GM20431 (cell line): ENCODE measurements around the gene HECTD4.
"Not testable (repeated sequence)": the region's sequence is repeated elsewhere in the genome, so short reads cannot be mapped to it uniquely, and the experiment has no call there.

Experiments
- in situ Hi-C: fragments of 300-500 bp; cut with MseI, MboI; formaldehyde crosslinking; loops from one replicate; pipeline ENCODE4 v1.15.0; 2020; ENCODE audit warnings: low sequenced_read_pairs; ENCODE audit not compliant: unreplicated experiment

Gene HECTD4

GRCh38 chr12:112226768-112227167 lies 155.5 kb downstream of the HECTD4 start:
- in situ Hi-C loops: no loop called here

GRCh38 chr12:112220628-112221027 lies 161.6 kb downstream of the HECTD4 start:
- in situ Hi-C loops: not testable (repeated sequence)

DNA sequence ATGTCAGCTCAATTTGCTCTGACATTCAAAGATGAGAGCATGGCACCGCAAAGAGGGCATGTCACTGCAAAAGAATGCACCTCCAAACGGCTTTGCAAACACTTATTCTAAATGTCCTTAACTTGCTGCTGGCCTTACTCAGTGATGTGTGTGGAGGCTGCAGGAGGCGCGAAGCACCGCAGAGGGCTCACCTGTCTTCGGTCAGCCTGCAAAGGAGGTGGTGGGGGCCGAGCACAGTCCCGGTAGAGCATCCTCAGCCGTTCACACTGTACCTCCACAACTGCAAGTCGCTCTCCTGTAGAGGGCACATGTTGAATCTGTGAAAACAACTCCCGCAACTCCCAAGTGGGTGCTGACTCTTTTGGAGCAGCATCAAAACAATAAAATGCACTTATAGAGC lies 163.0 kb downstream of the HECTD4 start:
- in situ Hi-C loops: no loop called here

DNA sequence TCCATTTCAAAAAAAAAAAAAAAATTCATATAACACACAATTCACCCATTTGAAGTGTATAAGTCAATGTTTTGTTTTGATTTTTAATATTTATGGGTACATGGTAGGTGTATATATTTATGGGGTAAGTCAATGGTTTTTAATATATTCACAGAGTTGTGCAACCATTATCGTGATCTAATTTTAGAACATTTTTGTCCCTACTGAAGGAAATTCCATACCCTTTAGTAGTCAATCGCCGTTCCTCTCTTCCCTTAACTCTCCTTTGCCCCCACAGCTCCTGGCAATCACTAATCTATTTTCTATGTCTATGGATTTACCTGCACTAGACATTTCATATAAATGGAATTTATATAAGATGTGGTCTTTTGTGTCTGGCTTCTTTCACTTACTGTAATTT lies 164.1 kb downstream of the HECTD4 start:
- in situ Hi-C loops: no loop called here

GRCh38 chr12:112217647-112218046 lies 164.6 kb downstream of the HECTD4 start:
- in situ Hi-C loops: no loop called here

DNA sequence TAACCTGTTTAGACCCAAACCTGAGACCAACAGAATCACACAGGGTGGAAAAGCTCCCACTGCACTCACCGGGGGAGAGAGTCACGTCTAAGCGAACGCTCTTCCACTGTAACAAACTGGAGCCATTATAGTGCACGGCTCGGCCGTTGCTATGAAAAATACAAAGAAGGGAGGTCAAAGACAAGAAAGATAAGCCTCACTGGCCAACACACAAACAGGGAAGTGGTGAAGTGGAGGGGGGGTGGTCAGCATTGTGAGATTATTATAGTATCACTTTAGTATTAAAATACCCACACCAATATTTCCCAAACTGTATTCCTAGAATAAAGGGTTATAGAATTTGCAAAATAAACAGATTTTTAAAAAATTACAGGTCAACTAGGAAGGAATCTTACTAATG lies 166.0 kb downstream of the HECTD4 start:
- in situ Hi-C loops: no loop called here

GRCh38 chr12:112214064-112214463 lies 168.2 kb downstream of the HECTD4 start:
- in situ Hi-C loops: no loop called here

- in situ Hi-C loops: no loop called here
Measured at GRCh38 chr12:112208301-112208910, 173.8 kb downstream of the HECTD4 start.

- in situ Hi-C loops: no loop called here
Measured at GRCh38 chr12:112207397-112207924, 174.8 kb downstream of the HECTD4 start.

DNA sequence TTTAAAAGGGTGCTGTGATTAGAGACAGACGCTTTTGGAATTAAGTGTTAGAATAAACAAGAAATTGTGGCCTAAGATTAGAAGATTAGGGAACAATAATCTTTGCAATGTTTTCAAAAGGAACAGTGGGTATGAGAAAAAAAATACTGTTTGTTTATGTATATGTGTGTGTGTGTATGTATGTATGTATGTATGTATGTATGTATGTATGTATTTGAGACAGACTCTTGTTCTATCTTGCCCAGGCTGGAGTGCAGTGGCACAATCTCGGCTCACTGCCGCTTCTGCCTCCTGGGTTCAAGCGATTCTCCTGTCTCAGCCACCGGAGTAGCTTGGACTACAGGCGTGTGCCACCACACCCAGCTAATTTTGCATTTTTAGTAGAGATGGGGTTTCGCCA lies 175.3 kb downstream of the HECTD4 start:
- in situ Hi-C loops: no loop called here

- in situ Hi-C loops: loop anchor here (25.0 kb wide), 1 partner anchor 188 kb away; the partner anchor contains the start of gene HECTD4
Measured at GRCh38 chr12:112199136-112199535, 183.1 kb downstream of the HECTD4 start.

- in situ Hi-C loops: loop anchor here (25.0 kb wide), 1 partner anchor 189 kb away; the partner anchor contains the start of gene HECTD4
Measured at GRCh38 chr12:112198120-112198733, 184.0 kb downstream of the HECTD4 start.

DNA sequence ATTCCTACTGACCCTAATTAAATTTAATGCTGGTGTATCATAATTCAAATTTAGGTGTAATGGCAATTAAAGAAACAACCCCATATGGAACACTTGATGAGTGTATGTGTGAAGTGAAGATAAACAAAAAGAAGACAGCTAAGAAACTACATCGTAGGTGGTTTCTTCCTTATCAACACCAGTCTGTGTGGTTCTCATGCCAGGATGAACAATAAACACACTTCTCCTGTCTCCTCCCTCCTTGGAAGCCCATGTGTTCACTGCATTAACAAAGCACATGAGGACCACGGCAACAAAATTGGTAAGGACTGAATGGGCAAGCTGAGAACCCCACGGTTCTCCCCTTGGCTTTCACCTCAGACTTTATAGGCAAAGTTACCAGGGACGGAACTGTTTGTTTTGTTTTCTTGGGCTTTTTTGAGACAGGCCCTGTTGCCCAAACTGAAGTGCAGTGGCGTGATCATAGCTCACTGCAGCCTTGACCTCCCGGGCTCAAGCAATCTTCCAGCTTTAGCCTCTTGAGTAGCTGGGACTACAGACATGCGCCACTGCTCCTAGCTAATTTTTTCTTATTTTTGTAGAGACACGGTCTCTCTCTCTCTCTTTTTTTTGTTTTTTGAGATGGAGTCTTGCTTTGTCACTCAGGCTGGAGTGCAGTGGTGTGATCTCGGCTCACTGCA lies 185.9 kb downstream of the HECTD4 start:
- in situ Hi-C loops: loop anchor here (25.0 kb wide), 1 partner anchor 191 kb away; the partner anchor contains the start of gene HECTD4

DNA sequence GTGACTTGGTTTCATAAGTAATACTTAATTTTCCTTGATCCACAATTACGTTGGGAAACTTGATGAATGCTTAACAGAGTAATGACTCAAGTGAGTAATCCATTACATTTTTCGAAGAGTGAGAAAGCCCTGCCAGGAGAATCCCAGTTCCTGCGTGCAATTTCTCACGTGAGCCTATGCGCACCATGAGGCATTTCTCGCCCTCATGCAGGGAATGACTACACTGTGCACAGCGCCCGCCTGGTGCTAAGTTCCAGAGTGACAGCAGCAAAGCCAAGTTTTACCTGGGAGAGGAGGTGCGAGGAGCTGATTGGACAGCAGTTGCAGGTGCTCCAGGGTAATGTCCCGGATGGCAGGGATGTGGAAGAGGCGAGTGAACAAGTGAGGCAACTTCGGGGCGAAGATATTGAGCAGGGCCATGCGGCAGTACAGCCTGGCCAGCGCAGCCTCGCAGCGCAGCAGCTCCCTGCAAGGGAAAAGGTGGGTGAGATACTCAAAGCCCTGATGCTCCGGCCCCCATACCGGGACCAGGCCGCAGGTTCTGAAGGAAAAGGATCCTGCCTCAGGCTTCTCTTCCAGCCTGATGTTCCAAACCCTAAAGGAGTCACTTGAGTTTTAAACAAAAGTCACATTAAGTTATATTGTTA lies 187.5 kb downstream of the HECTD4 start:
- in situ Hi-C loops: loop anchor here (25.0 kb wide), 1 partner anchor 193 kb away; the partner anchor contains the start of gene HECTD4

DNA sequence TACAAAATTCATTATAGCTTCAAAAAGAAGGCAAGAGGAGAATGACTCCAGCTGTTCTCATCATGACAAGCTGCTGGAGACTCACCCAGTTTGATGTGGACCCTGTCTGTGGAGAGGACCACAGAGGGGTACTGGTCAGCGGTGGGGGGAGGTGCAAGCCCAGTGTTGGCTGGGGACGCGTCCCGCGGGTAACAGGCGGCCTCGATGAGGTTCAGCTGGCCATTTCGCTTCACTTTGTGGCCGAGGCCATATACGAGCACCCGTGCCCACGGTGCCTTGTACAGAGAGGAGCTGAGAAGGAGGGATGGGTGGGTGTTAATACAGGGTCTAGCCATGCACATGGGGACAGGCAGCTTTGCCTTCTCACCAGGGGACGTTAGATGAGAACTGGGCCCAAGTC lies 189.8 kb downstream of the HECTD4 start:
- in situ Hi-C loops: loop anchor here (25.0 kb wide), 1 partner anchor 195 kb away; the partner anchor contains the start of gene HECTD4

GRCh38 chr12:112191840-112192321 lies 190.3 kb downstream of the HECTD4 start:
- in situ Hi-C loops: loop anchor here (25.0 kb wide), 1 partner anchor 195 kb away; the partner anchor contains the start of gene HECTD4

- in situ Hi-C loops: loop anchor here (25.0 kb wide), 1 partner anchor 196 kb away; the partner anchor contains the start of gene HECTD4
Measured at GRCh38 chr12:112191201-112191600, 191.0 kb downstream of the HECTD4 start.

DNA sequence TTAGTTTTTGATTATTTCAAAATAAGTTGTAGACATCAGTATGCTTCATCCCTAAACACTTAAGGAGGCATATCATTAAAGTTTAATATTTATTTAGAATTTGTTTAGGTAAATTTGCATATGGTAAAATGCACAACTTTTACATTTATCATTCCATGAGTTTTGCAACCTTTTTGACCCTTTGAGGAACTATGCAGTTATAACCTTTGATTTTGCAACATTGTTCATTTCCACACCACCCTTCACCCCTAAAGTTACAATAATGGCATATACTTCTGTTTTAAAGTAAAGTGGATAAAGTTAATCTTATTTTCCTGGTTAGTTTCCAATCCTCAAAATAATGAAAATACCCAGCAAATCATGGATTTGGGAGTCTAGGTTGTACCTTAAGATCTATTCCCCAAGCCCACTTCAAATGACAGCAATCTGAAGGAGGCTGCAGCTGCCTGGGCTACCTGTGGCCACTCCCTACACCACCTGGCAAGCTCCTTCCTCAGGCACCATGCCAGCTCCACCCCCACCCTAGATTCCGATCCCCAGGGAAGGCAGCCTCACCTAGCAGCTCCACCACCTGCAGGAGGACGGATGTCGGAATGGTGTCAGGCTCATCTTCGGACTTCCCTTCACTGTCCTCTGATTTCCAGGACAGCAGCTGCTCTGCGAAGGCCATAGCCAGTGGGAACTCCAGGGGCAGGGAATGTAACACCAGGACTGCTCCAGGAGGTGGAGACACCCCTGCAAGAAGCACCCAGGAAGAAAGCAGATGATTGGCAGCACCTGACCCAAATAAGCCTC lies 191.8 kb downstream of the HECTD4 start:
- in situ Hi-C loops: loop anchor here (25.0 kb wide), 1 partner anchor 197 kb away; the partner anchor contains the start of gene HECTD4
